HUDEP-2 (cell line): ENCODE measurements around the gene OR10H4.
"Not testable (repeated sequence)": the region's sequence is repeated elsewhere in the genome, so short reads cannot be mapped to it uniquely, and the experiment has no call there.

Source experiments
- DNase-seq, 76 experiments: peaks; one replicate each; lab custom pipeline; 2025; ENCODE audit not compliant: unreplicated experiment in 76 of 76; lab: John Stamatoyannopoulos, UW

Gene OR10H4, protein sequence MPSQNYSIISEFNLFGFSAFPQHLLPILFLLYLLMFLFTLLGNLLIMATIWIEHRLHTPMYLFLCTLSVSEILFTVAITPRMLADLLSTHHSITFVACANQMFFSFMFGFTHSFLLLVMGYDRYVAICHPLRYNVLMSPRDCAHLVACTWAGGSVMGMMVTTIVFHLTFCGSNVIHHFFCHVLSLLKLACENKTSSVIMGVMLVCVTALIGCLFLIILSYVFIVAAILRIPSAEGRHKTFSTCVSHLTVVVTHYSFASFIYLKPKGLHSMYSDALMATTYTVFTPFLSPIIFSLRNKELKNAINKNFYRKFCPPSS

DNA sequence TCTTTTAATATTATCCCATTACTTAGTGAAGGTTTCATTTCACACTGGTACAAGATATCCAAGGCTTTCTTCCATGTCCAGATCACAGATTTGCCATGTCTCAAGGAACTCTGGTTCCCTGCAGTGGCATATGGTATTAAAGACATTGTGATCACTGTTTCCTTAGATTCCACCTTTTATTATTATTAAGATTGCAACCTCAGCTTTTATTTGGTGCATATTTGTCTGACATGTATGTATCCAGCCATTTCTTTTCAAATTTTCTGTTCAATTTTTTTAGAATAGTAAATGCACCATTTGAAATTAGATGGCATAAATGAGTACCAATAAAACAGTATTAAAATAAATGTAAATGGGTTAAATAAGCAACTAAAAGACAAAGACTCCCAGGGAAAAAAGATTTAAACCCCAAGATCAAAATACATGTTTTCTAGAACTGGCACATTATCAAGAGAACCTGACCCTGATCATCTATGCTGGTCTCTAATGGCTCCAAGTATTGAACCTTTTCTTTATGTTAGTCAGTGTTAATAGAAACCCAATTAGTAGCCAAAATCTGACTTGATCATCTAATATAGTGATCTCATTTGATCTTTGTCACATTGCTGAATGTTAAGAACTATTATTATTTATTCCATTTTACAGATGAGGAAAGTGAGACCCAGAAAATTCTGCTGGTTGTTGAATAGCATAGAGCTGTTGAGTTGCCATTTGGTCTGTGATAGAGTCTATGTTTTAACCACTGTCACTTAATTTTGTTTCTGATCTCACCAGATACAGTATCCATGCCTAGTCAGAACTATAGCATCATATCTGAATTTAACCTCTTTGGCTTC is at the start of gene OR10H4:
Gene OR10H4 (plus strand): TSS at position 786 of the 836 bp plus-strand sequence. CDS start 0 bp downstream, at position 786.
- no peak for DNase-seq

DNA sequence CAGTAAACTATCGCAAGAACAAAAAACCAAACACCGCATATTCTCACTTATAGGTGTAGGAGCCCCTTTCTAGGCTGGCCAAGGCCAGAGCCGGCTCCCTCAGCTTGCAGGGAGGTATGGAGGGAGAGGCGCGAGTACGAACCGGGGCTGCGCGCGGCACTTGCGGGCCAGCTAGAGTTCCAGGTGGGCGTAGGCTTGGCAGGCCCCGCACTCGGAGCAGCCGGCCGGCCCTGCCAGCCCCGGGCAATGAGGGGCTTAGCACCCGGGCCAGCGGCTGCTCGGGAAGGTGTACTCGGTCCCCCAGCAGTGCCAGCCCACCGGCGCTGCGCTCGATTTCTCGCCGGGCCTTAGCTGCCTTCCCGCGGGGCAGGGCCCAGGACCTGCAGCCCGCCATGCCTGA is 49.2 kb upstream of the OR10H4 start:
- DNase-seq, result not testable (repeated sequence)

DNA sequence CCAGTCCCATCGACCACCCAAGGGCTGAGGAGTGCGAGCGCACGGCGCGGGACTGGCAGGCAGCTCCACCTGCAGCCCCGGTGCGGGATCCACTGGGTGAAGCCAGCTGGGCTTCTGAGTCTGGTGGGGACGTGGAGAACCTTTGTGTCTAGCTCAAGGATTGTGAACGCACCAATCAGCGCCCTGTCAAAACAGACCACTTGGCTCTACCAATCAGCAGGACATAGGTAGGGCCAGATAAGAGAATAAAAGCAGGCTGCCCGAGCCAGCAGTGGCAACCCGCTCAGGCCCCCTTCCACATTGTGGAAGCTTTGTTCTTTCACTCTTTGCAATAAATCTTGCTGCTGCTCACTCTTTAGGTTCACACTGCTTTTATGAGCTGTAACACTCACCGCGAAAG is 48.8 kb upstream of the OR10H4 start:
- not testable (repeated sequence) for DNase-seq

DNA sequence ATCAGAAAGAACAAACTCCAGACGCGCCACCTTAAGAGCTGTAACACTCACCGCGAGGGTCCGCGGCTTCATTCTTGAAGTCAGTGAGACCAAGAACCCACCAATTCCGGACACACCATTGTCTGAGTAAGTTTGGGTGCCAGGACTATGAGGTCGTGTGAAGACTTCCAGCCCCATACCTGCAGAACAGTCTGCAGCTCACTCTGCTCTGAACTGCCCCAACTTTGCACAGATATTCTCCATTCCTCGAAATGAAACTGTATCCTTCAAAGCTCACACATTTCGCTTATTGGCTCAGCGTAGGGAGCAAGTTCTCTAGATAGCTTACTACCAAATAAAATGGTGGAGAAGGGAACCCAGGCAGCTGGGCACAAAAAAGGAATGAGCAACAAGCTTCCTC is 48.3 kb upstream of the OR10H4 start:
- DNase-seq, result no peak

DNA sequence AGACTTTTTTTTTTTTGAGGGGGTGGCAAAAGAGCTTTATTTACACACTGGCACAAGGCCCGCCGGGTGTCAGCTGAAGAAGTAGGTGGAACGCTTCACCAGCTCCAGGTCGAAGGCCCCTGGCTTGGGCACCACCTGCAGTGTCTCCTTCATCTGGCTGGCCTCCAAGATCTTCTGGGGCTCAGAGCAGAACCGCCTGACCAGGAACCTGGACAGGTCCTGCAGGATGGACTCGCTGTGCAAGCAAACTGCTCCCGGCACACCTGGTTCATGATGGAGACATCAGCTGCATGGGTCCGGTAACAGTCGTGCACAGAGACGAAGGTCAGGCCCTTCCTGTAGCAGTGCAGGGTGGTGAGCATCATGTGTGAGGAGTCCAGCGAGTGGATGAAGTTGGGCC is 46.6 kb upstream of the OR10H4 start:
- no peak for DNase-seq

DNA sequence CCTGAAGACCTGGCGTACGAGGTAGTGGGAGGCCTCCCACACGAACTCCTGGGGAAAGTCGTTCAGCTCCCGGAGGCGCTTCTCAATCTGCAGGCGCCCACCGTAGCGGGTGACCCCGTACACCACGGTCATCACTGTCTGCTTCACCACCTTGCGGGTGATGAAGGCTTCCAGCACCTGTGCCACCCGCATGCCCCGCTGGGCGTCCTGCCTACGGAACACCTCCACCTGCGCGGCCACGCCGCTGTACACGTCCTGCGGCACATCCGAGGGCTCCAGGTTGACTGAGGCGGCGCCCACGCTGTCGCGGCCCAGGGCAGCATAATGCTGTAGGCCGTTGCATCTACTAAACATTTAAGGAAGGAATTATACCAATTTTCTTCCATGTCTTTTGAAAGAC is 45.9 kb upstream of the OR10H4 start:
- not testable (repeated sequence) for DNase-seq

DNA sequence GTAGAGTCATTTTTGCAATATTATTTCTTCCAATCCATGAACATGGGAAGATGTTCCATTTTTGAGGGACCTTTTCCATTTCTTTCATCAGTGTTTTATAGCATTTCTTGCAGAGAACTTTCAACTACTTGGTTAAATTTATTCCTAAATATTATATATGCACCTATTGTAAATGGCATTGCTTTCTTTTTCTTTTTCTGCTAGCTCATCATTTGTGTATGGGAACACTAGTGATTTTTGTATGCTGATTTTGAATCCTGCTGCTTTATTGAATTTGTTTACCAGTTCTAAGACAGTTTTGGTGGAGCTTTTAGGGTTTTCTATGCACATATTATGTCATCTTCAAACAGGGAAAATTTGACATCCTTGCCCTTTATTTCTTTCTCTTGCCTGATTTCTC is 43.8 kb upstream of the OR10H4 start:
- no peak for DNase-seq

DNA sequence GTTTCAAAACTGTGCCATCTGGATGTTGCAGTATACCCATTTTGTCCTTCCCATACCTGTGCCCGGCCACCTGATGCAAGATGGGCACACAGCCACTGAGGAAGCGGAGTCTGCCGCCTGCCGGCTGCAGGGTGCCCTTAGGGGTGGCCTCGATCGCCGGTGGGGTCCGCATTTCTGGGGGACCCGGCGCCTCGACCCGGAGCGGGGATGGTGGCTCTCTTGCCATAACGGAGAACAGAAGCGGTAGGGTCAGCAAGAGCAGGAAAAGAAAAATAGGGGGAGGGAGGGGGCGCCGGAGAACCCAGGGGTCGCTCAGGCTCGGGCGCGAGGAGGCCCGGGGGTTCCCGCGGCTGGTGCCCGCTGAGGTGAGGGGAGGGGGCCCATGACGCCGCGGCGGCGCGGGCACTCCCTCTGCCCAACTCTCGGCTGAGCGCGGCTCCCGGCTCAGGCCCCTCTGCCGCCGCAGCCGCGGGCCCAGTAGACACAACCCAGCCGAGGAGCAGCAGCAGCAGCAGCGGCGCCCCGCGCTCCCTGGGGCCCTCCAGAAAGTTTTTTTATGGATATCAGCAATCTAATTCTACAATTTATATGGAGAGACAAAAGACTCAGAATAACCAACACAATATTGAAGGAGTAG is 37.1 kb upstream of the OR10H4 start:
- no peak for DNase-seq

DNA sequence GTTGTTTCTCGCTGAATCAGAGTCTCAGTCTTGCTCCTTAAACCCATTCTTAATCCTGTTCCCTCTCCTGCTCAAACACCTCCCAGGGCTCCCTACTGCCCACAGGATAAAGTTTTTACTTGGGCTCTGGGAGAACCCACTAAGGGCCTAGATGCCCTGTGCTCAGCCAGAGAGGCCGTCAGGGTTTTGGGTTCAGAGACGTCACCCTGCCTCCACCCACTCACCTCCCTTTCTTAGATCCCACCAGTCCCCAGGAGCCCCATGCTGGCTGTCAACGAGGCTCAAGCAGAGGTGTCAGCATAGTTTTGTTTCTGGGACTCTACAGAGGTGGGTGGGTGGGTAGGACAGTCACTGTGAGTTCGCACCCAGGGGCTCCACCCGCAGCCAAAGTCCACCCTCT is 35.4 kb upstream of the OR10H4 start:
- no peak for DNase-seq

DNA sequence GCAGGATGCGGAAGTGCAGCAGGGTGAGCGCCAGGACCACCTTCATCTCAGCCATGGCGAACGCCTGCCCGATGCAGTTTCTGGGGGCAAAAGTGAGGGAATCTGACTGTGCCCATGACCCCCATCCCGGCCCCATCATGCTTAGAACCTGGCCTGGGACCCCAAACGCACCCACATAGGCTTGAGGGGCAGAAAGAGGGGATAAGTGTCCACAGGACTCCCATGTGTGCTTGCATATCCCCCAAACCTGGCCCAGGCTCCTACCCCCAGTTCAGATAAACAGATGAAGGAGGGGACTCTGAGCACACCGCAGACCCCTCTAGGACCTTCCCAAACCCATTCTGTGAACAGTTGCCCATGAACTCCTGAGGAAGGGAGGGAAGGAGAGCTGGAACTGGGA is 35.0 kb upstream of the OR10H4 start:
- no peak for DNase-seq

DNA sequence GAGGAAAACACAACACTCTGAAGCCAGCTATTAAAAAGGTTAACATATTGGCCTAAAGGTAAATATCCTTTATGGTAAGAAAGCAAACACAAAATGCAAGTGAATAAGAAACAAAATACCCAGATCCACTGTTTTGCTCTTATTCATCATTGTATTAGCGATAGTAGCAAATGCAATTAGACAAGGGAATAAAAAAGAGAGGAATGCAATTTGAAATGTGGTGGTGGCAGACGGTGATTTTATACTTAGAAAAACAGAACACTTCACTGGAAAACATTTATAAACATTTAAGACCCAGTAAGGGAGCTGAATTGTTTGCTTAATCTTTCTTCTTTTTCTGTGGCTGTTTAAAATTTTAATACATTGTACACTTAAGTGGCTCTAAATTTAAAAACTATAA is 33.7 kb upstream of the OR10H4 start:
- DNase-seq, result no peak

DNA sequence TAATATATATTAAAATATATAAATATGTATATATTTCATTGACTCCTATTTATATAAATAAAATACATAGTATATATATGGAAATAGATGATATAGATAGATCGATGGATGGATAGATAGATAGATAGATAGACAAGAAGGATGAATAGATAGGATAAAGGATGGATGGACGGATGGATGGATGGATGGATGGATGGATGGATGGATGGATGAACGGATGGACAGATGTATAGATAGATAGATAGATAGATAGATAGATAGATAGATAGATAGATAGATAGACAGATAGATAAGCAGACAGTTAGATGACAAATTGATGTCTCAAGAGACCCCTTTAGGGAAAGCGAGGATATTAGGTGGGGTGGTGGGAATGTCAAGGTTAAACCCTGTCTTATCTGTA is 29.6 kb upstream of the OR10H4 start:
- DNase-seq, result no peak

DNA sequence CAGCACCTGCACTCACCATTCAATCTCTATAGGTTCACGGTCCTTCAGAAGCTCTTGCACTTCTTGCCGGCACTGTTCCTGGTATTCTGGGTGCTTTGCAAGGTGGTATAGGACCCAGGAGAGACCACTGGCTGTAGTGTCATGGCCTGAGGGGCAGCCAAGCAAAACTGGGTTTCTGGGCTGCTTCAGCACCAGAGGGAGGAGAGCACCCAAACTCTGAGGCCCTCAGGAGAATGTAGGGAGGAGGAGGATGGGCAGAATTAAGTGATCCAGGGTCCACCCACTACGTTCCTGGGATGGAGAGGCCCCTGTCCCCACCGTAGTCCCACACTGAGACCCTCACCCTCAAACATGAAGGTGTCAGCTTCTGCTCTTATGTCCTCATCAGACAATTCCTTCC is 26.8 kb upstream of the OR10H4 start:
- no peak for DNase-seq

DNA sequence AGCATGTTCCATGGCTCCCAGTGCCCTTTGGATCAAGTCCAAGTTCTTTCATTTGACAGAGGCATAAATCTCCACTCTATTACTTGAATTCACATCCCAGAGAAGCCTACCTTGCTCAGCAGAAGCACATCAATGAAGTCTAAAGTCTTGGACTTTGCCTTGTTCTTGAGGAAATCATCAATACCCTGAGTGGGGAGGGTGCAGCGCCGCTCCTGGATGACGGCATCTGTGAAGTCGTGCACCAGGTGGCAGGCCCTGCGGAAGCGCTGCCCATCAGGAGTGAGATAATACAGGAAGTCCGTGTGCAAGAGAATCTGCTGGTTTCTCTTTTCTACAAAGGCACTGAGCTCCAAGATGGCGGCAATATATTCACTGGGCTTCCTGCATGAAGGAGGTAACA is 25.1 kb upstream of the OR10H4 start:
- DNase-seq, result no peak

DNA sequence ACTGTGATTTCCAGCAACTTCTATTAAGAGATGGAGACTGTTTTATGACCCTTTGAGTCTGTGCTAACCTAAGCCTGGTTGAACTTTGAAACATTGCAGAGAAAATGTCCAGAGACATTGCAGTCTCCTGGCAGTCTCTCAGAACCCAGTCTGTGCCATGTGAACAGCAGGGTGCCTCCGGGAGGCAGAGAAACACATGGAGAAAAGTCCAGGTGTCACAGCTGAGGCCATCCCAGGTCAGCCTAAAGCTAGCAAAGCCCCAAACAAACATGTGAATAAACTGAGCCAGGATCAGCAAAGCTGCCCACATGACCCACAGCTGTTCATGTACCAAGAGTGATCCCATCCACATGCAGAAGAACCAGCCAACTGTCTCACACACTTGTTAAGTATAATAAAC is 22.3 kb upstream of the OR10H4 start:
- DNase-seq, result peak in 1 of 76 experiments; percentile 5

DNA sequence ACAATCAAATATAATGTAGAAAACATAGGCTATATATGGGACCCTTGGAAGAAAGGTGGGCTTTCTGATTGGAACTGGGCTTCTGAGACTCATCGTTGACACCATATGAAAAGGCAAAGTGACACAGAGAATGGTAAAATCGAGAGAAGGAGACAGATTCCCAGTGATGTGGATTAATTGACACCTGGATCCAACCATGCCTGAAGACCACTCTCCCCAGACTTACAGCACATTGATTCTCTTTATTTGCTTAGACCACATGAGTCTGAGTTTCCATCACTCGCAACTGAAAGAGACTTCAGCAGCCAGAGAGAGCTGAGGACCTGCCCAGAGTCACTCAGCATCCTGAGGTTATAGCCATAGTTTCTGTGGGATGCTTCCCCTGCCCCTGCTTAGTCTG is 20.5 kb upstream of the OR10H4 start:
- no peak for DNase-seq

DNA sequence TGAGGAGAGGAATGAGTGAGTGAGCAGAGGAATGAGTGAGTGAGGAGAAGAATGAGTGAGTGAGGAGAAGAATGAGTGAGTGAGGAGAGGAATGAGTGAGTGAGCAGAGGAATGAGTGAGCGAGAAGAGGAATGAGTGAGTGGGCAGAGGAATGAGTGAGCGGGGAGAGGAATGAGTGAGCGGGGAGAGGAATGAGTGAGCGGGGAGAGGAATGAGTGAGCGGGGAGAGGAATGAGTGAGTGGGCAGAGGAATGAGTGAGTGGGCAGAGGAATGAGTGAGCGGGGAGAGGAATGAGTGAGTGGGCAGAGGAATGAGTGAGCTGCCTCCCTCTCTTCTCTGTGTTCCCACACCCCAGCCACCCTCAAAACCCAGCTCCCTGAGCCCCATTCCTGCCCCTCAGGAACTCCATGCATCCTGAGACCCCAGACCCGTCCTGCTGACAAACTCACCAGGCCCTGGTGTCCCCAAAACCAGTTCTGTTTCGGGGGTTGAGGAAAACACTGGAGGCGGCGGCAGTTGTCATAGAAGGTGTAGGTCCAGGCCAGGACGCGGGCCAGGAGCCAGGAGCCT is 15.0 kb upstream of the OR10H4 start:
- DNase-seq, result peak in 1 of 76 experiments; percentile 16

DNA sequence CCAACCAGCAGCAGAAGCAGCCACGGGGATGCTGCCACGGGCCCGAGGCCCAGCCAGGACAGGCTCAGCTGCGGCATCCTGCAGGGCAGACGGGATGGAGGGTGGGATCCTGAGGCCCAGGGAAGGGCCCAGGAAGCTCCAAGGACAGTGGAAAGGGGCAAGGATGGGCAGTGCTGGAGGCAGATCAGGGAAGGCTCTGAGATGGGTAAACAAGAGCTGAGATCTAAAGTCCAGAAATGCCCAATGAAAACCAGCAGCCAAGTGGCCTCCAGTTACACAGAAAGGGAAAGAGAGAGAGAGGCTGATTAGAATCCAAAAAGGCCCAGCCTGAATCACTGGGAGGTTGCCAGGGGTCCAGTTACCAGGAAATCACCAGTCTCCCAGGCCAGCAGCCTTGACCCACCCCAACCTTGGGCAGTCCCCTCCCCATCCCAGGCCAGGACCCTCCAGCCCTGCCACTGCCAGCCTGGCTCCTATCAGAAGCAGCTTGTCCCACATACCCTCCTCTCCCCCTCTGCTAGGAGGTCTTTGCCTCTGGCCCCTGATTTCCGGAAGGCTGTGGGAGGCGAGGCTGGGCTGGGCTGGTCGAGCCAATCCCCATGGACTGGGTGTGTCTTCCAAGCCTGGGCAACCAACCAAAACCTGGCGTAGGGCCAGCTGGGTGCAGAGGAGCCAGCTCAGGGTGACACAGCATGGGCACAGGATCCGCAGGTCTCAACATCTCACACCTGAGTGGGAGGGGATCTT is 14.3 kb upstream of the OR10H4 start, which contains the start of gene CYP4F11:
Gene CYP4F11 (minus strand): TSS at position 198 of the 747 bp plus-strand sequence. CDS start 121 bp downstream, at position 77.
- DNase-seq, result peak in 73 of 76 experiments; percentile 19 to 89 (median 77)

DNA sequence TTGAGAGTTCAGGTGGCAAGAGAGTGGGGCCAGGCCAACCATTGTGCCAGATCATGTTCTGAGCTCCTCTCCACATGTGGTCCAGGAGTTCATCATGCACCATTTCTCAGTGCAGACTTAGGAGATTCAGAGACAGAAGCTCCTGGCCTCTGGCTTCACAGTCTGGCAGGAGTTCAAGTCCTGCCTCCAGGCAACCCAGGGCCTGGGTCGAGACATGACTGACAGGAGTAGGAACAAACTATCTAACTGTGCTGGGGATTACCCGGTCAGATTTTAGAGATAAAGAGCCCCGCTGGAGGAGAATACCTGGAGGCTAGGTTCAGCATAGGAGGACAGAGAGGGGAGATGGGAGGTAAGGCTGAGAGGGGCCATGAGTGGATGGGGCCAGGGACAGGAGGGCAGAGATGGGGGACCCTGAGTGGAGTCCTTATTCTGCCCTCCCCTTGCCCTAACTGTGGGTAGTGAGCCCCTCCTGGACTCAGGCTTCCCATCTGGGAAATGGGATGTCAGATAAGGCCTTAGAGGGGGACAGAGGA is 13.6 kb upstream of the OR10H4 start:
- peak in 3 of 76 experiments; percentile 28 to 48 (median 48) for DNase-seq

DNA sequence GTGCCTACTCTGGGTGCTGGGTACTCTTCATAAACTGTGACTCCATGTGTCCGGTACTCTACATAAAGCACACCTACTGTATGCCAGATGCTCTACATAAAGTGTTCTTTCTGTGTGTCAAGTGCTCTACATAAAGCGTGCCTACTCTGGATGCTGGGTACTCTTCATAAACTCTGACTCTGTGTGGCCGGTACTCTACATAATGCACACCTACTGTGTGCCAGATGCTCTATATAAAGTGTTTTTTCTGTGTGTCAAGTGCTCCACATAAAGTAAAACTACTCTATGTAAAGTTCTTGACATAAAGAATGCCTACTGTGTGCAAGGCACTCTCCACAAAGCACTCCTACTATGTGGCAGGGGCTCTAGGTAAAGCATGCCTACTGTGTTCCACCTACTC is 12.6 kb upstream of the OR10H4 start:
- no peak for DNase-seq
